GM12878 (cell line): ENCODE measurements around the gene FSHB. TPM values are rescaled to one million over a fixed set of nuclear protein-coding genes. Genes with fewer than 3 reads are reported as not detected.

Source experiments
- ATAC-seq: fragments of 200-7000 bp; cut with Tn5 transposase; 3 replicates; pipeline ENCODE4 v1.9.1; 2020; ENCODE audit warnings: mild to moderate bottlenecking, moderate library complexity
- BruUV-seq: library from RNA; stranded (reverse); fragments of 400-500 nt; replicated peaks from 2 replicates; lab custom pipeline; 2021; lab: Mats Ljungman, UMichigan
- CTCF ChIA-PET: fragments of 300-600 bp; sonication (Branson Sonifier 250); formaldehyde crosslinking; extraction: SDS; loops from one replicate; lab custom pipeline; 2021; ENCODE audit warnings: inconsistent platforms; lab: Yijun Ruan, JAX
- POLR2A ChIA-PET: fragments of 350-600 bp; formaldehyde crosslinking; extraction: SDS; loops from one replicate; lab custom pipeline; 2021; ENCODE audit warnings: inconsistent platforms; lab: Charles Lee
- RAD21 ChIA-PET: fragments of 300-600 bp; sonication (Branson Sonifier 250); formaldehyde crosslinking; loops from one replicate; lab custom pipeline; 2023; ENCODE audit warnings: antibody characterized with exemption; ENCODE audit not compliant: unreplicated experiment; lab: Charles Lee
- SMC1A ChIA-PET: fragments of 300-600 bp; sonication (Branson Sonifier 250); formaldehyde crosslinking; loops from one replicate; lab custom pipeline; 2023; ENCODE audit not compliant: unreplicated experiment, uncharacterized antibody; lab: Charles Lee
- DNase-seq: peaks from one replicate; pipeline ENCODE4 v3.0.0-alpha.2; 2011; ENCODE audit warnings: low read depth, low spot score
- FAIRE-seq: peaks from 3 replicates; lab custom pipeline; 2011; peaks lifted over from hg19 to GRCh38; lab: Jason Lieb, UNC
- H2AFZ ChIP-seq: 2 replicates; pipeline ENCODE4 v1.6.0; 2011; ENCODE audit warnings: low read depth, low read length, control low read depth; ENCODE audit not compliant: control insufficient read depth
- H3K27ac ChIP-seq: 2 replicates; pipeline ENCODE4 v1.5.1; 2011; ENCODE audit warnings: control low read depth; ENCODE audit not compliant: control insufficient read depth, insufficient read depth
- H3K27me3 ChIP-seq, 2 experiments: replicated peaks in 1 of 2; 2 replicates each; pipeline versions ENCODE4 v1.6.0 to v1.6.1; 2011; ENCODE audit warnings: low read length in 1 of 2; ENCODE audit not compliant: control insufficient read depth in 2 of 2, insufficient read depth in 2 of 2
- H3K36me3 ChIP-seq, 2 experiments: 2 replicates each; pipeline ENCODE4 v1.5.1; 2011; ENCODE audit warnings: low read length in 1 of 2; ENCODE audit not compliant: control insufficient read depth in 2 of 2, insufficient read depth in 2 of 2
- H3K4me1 ChIP-seq: 2 replicates; pipeline ENCODE4 v1.6.1; 2011; ENCODE audit warnings: mild to moderate bottlenecking, low read length, moderate library complexity, mixed read lengths; ENCODE audit not compliant: control insufficient read depth, insufficient read depth
- H3K4me2 ChIP-seq: 2 replicates; pipeline ENCODE4 v1.6.0; 2011; ENCODE audit warnings: control low read depth; ENCODE audit not compliant: control insufficient read depth, insufficient read depth
- H3K4me3 ChIP-seq: fragments of 200-600 bp; sonication (generic); 2 replicates; pipeline ENCODE4 v1.5.1; 2016
- H3K79me2 ChIP-seq: 2 replicates; pipeline ENCODE4 v1.6.0; 2011; ENCODE audit warnings: low read length; ENCODE audit not compliant: control insufficient read depth, insufficient read depth
- H3K9ac ChIP-seq: 2 replicates; pipeline ENCODE4 v1.8.0; 2011; ENCODE audit warnings: low read length, control low read depth, mixed read lengths; ENCODE audit not compliant: control insufficient read depth, insufficient read depth
- H3K9me3 ChIP-seq: replicated peaks from 3 replicates; pipeline ENCODE4 v1.5.1; 2011; ENCODE audit warnings: mild to moderate bottlenecking, low read length; ENCODE audit not compliant: control insufficient read depth, insufficient read depth
- H4K20me1 ChIP-seq: 2 replicates; pipeline ENCODE4 v1.6.0; 2011; ENCODE audit not compliant: control insufficient read depth, insufficient read depth
- BHLHE40 ChIP-seq, 2 experiments: fragments of 450-650 bp in 1 of 2; IDR thresholded peaks; 2 replicates each; pipeline ENCODE4 v1.6.1; 2011 to 2017; ENCODE audit warnings: low read depth in 2 of 2, borderline replicate concordance in 1 of 2, improper control_type of control experiment in 1 of 2, low read length in 1 of 2, mild to moderate bottlenecking in 1 of 2
- GABPA ChIP-seq: IDR thresholded peaks from 2 replicates; pipeline ENCODE4 v1.6.1; 2014; ENCODE audit warnings: antibody characterized with exemption, low read depth, mild to moderate bottlenecking, inconsistent platforms
- MTA2 ChIP-seq: fragments of 450-650 bp; IDR thresholded peaks from 2 replicates; pipeline ENCODE4 v1.6.1; 2016; ENCODE audit warnings: low read depth, mild to moderate bottlenecking, moderate library complexity
- PRDM15 ChIP-seq: fragments of 450-650 bp; formaldehyde crosslinking; IDR thresholded peaks from 2 replicates; pipeline ENCODE4 v1.4.0; 2020; ENCODE audit warnings: mild to moderate bottlenecking, moderate library complexity
- WGBS: methylation state at CpG from one replicate; pipeline ENCODE4 v1.1.6; 2016; ENCODE audit warnings: low lambda C conversion rate; ENCODE audit not compliant: insufficient replicate concordance, insufficient coverage; ENCODE audit errors: missing lambda C conversion rate; 5-methylcytosine and 5-hydroxymethylcytosine counted together
- in situ Hi-C: fragments of 300-500 bp; cut with MboI; formaldehyde crosslinking; loops from 9 replicates; pipeline ENCODE4 v1.14.3; 2018; ENCODE audit warnings: mixed read lengths
- intact Hi-C: fragments of 100-400 bp; cut with micrococcal nuclease; formaldehyde crosslinking; loops from one replicate; pipeline ENCODE4 v1.14.2; 2022; ENCODE audit not compliant: unreplicated experiment
- polyA plus RNA-seq, 11 experiments: library from polyadenylated mRNA; depleted of rRNA in 4 of 11; unstranded in 6 of 11; stranded (reverse) in 5 of 11; fragments of >200 nt; fragmentation: Nextera tagmentation in 4 of 11; fragmentation: Illumina TruSeq in 1 of 11; extraction: Ambion mirVana in 4 of 11; extraction: Trizol in 1 of 11; gene quantifications; 1 replicate in 1 of 11; 2 replicates in 10 of 11; pipeline versions ENCODE4 v1.2.1 to v1.2.3, GENCODE V29; 2011 to 2016; ENCODE audit warnings: inconsistent platforms in 2 of 11, missing spikeins in 2 of 11, low read depth in 1 of 11
- total RNA-seq, 4 experiments: library from RNA; depleted of rRNA in 3 of 4; stranded (reverse); fragments of >200 nt in 3 of 4; fragmentation: Illumina TruSeq in 1 of 4; extraction: Trizol in 1 of 4; gene quantifications; 2 replicates each; pipeline versions ENCODE4 v1.2.1 to v1.2.3, GENCODE V29; 2013 to 2021
- TF ChIP-seq, protein P1 (sequence below): fragments of 450-650 bp; IDR thresholded peaks from 2 replicates; pipeline ENCODE4 v1.6.1; 2016; ENCODE audit warnings: mild to moderate bottlenecking

FSHB gene
- total and polyA plus RNA-seq, 10 of the 15 experiments (the other 5 are each of a cell fraction or from before 2014, with no cell fraction given), result not detected

GRCh38 chr11:30245621-30246020 lies 14.8 kb downstream of the FSHB start:
- no peaks in the 10 kb centered on the region for H3K9me3 ChIP-seq
- no TSS peak for BruUV-seq
- intact Hi-C loops (no loop called here), in situ Hi-C loops (no loop called here)
- no peaks in the 10 kb centered on the region for H3K4me1 ChIP-seq
- H3K4me3 ChIP-seq, result no peak overlapping the region
- no peak overlapping the region for H3K4me2 ChIP-seq
- H3K79me2 ChIP-seq, result no peaks in the 10 kb centered on the region
- TF ChIP-seq GABPA (no peak), BHLHE40 (IDR thresholded peaks at IDR 0.05; ENCODE audit: borderline replicate concordance in 1 of 2, low read depth in 2 of 2, low read length in 1 of 2) (no peak), MTA2 (no peak), PRDM15 (CRISPR knock-in tag) (no peak)
- TF ChIP-seq, protein P1, sequence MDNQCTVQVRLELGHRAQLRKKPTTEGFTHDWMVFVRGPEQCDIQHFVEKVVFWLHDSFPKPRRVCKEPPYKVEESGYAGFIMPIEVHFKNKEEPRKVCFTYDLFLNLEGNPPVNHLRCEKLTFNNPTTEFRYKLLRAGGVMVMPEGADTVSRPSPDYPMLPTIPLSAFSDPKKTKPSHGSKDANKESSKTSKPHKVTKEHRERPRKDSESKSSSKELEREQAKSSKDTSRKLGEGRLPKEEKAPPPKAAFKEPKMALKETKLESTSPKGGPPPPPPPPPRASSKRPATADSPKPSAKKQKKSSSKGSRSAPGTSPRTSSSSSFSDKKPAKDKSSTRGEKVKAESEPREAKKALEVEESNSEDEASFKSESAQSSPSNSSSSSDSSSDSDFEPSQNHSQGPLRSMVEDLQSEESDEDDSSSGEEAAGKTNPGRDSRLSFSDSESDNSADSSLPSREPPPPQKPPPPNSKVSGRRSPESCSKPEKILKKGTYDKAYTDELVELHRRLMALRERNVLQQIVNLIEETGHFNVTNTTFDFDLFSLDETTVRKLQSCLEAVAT, result no peak
- ChIA-PET POLR2A (no interaction called here), SMC1A (interaction anchor here (1.3 kb wide), 1 partner anchor 11 kb away, joined by 4 read pairs; no protein-coding TSS in a partner anchor), CTCF (interaction anchor here (1.1 kb wide), 1 partner anchor 813 kb away, joined by 3 read pairs; no protein-coding TSS in a partner anchor), RAD21 (no interaction called here)
- H2AFZ ChIP-seq, result no peak overlapping the region
- ATAC-seq, result no peak
- no peaks in the 10 kb centered on the region for H4K20me1 ChIP-seq
- no peak for FAIRE-seq
- H3K27ac ChIP-seq, result no peak overlapping the region
- WGBS, result 48% methylated on average over 2 of the region's 2 CpGs
- no peaks in the 10 kb centered on the region for H3K27me3 ChIP-seq
- no peak overlapping the region for H3K9ac ChIP-seq
- DNase-seq, result no peak
- no peaks in the 10 kb centered on the region for H3K36me3 ChIP-seq
